Glomerular endothelial cell (primary cell): ENCODE results near the gene MPPED1. TPM values are rescaled to one million over a fixed set of nuclear protein-coding genes. Genes with fewer than 3 reads are reported as not detected.

Experiments used
- DNase-seq: peaks from one replicate; pipeline ENCODE4 v3.0.0-alpha.2; 2011; ENCODE audit warnings: low read depth, low spot score; ENCODE audit errors: extremely low read depth
- total RNA-seq: library from RNA; depleted of rRNA; stranded (reverse); fragments of >200 nt; gene quantifications from 2 replicates; pipeline ENCODE4 v1.2.3, GENCODE V29; 2015

MPPED1 gene
- total RNA-seq, 1 donor from 2014 or later: 0.06 TPM

- DNase-seq: no peak
Measured at GRCh38 chr22:43535741-43536140, 123.9 kb downstream of the MPPED1 start.

GRCh38 chr22:43537019-43537585 is 125.3 kb downstream of the MPPED1 start:
- DNase-seq: no peak

- no peak for DNase-seq
Measured at GRCh38 chr22:43539572-43540528, 128.0 kb downstream of the MPPED1 start.

GRCh38 chr22:43540529-43540923 is 128.7 kb downstream of the MPPED1 start:
- DNase-seq: no peak

GRCh38 chr22:43541022-43541421 is 129.2 kb downstream of the MPPED1 start:
- no peak for DNase-seq

GRCh38 chr22:43541462-43542407 is 129.9 kb downstream of the MPPED1 start:
- DNase-seq: no peak

GRCh38 chr22:43542681-43543521 is 131.1 kb downstream of the MPPED1 start:
- no peak for DNase-seq

- no peak for DNase-seq
Measured at GRCh38 chr22:43543522-43544288, 131.9 kb downstream of the MPPED1 start.

- DNase-seq: no peak
Measured at GRCh38 chr22:43544289-43544673, 132.5 kb downstream of the MPPED1 start.

- no peak for DNase-seq
Measured at GRCh38 chr22:43546186-43546585, 134.4 kb downstream of the MPPED1 start.

- no peak for DNase-seq
Measured at GRCh38 chr22:43550024-43550620, 138.3 kb downstream of the MPPED1 start.

- no peak for DNase-seq
Measured at GRCh38 chr22:43550672-43551071, 138.9 kb downstream of the MPPED1 start.

- DNase-seq: no peak
Measured at GRCh38 chr22:43553451-43554258, 141.8 kb downstream of the MPPED1 start.

- DNase-seq: no peak
Measured at GRCh38 chr22:43554259-43554636, 142.4 kb downstream of the MPPED1 start.

GRCh38 chr22:43554694-43555365 is 143.0 kb downstream of the MPPED1 start:
- no peak for DNase-seq

- DNase-seq: no peak
Measured at GRCh38 chr22:43555561-43556515, 144.0 kb downstream of the MPPED1 start.
